ENCODE measurements around the gene SLC9A5. TPM values are rescaled to one million over a fixed set of nuclear protein-coding genes. Genes with fewer than 3 reads are reported as not detected.

SLC9A5 gene
- total RNA-seq, 1 experiment from 2014 or later, result 5.6 TPM

GRCh38 chr16:67199011-67199807 lies 49.6 kb upstream of the SLC9A5 start, which contains the start of gene ELMO3:
Gene ELMO3, plus strand, starts transcription at chr16:67199131. Its CDS starts 196 bp downstream, at chr16:67199327.
- peak within 1 kb of the TSS; percentile 97 for H3K4me2 ChIP-seq (ENCODE audit: low read length)
- ChIA-PET POLR2A (interaction anchor here (2.3 kb wide), 1 partner anchor 46 kb away, joined by 8 read pairs; no protein-coding TSS in a partner anchor), CTCF (interaction anchor here (0.8 to 2.3 kb wide), 20 partner anchors 10 to 304 kb away, joined by 3 to 14 read pairs (median 5); partner anchors contain the start of genes ATP6V0D1, FHOD1 and TMEM208), RAD21 (ENCODE audit: low non-redundant PET in 1 of 2, low total read pairs in 2 of 2, uncharacterized antibody in 2 of 2, unreplicated experiment in 2 of 2) (no interaction called here)
- BruUV-seq (replicated peaks), result no TSS peak
- H3K9me2 ChIP-seq (ENCODE audit: insufficient read depth), result no peaks in the 10 kb centered on the region
- DNase-seq (ENCODE audit: low read depth, low spot score), result no peak
- H3K9ac ChIP-seq (ENCODE audit: low read length), result peak within 1 kb of the TSS; percentile 75
- no peaks in the 10 kb centered on the region for H3K27me3 ChIP-seq (ENCODE audit: insufficient read depth, low read length)
- peaks cover 32 to 45% of the 10 kb centered on the region in 2 experiments; a peak in 3 of 4 replicates for H3K36me3 ChIP-seq (ENCODE audit: control insufficient read depth in 1 of 2, insufficient read depth in 2 of 2, low read length in 2 of 2)
- peaks cover 15 to 33% of the 10 kb centered on the region in 2 experiments for H3K4me1 ChIP-seq (ENCODE audit: control insufficient read depth in 1 of 2, insufficient read depth in 2 of 2, low read length in 2 of 2)
- intact Hi-C loops (cut with micrococcal nuclease), result no loop called here
- TF ChIP-seq SP1 (IDR thresholded peaks at IDR 0.05; ENCODE audit: low read depth) (no peak), YY1 (IDR thresholded peaks at IDR 0.05; ENCODE audit: extremely low read depth, insufficient replicate concordance, low read depth, low read length) (peak; percentile 32), EGR1 (IDR thresholded peaks at IDR 0.05; ENCODE audit: low read depth) (no peak), JUND (IDR thresholded peaks at IDR 0.05) (no peak), CEBPB (IDR thresholded peaks at IDR 0.05; ENCODE audit: low read depth) (no peak), POLR2A (IDR thresholded peaks at IDR 0.05; ENCODE audit: borderline replicate concordance, extremely low read depth, insufficient read depth, insufficient read length) (peak; percentile 16), CTCF (IDR thresholded peaks at IDR 0.05 in 2 of 3, conservative IDR thresholded peaks at IDR 0.05 in 1 of 3; ENCODE audit: borderline replicate concordance in 1 of 3, insufficient read depth in 1 of 3, low read depth in 2 of 3, low read length in 2 of 3) (peak in 2 of 3 experiments; percentile 58 to 75; a peak in 4 of 6 replicates), FOSL1 (IDR thresholded peaks at IDR 0.05; ENCODE audit: low read depth) (no peak), ZFX (IDR thresholded peaks at IDR 0.05) (peak; percentile 58; the same call in 1 of the 2 replicates), POLR2AphosphoS5 (IDR thresholded peaks at IDR 0.05; ENCODE audit: low read depth, low read length) (peak; percentile 83), SRF (IDR thresholded peaks at IDR 0.05; ENCODE audit: low read depth) (no peak), EZH2phosphoT487 (IDR thresholded peaks at IDR 0.05; ENCODE audit: borderline replicate concordance) (no peak)
- no peaks in the 10 kb centered on the region for H3K9me3 ChIP-seq (ENCODE audit: control insufficient read depth in 1 of 2, insufficient read depth in 1 of 2, low read depth in 1 of 2, low read length in 2 of 2)
- H4K20me1 ChIP-seq (ENCODE audit: insufficient read depth), result no peaks in the 10 kb centered on the region; the same call in 1 of the 2 replicates
- H3K4me3 ChIP-seq (replicated peaks in 1 of 2; ENCODE audit: low read depth in 1 of 2, low read length in 2 of 2), result peak within 1 kb of the TSS; percentile 78
- ATAC-seq, result peak; percentile 77
- no peak within 1 kb of the TSS for H2AFZ ChIP-seq (ENCODE audit: low read depth, low read length, poor library complexity, severe bottlenecking)
- peaks cover 35% of the 10 kb centered on the region for H3K79me2 ChIP-seq (ENCODE audit: insufficient read depth, low read length)
- peak within 1 kb of the TSS; percentile 99 for H3K27ac ChIP-seq (ENCODE audit: low read depth, low read length)

Data from HCT116 (cell line).